Activated CD8-positive, alpha-beta memory T cell treated with anti-CD3 and anti-CD28 coated beads for 1 hour (primary cell): ENCODE results near the gene SCRN3.
"Not testable (repeated sequence)": the region's sequence is repeated elsewhere in the genome, so short reads cannot be mapped to it uniquely, and the experiment has no call there.

Source experiments
- DNase-seq, 2 donors: peaks; one replicate each; pipeline ENCODE4 v3.0.0-alpha.2; 2020; ENCODE audit warnings: low read depth in 1 of 2; ENCODE audit errors: extremely low read depth in 1 of 2

The SCRN3 gene

GRCh38 chr2:174400853-174401252, 5.3 kb downstream of the SCRN3 start:
- no peak for DNase-seq

GRCh38 chr2:174403628-174404027, 8.1 kb downstream of the SCRN3 start:
- no peak for DNase-seq

GRCh38 chr2:174410039-174410438, 14.5 kb downstream of the SCRN3 start:
- not testable (repeated sequence) for DNase-seq

- DNase-seq = no peak
Measured at GRCh38 chr2:174412256-174412655, 16.7 kb downstream of the SCRN3 start.

GRCh38 chr2:174428214-174428613, 32.7 kb downstream of the SCRN3 start:
- no peak for DNase-seq

GRCh38 chr2:174430066-174430465, 34.5 kb downstream of the SCRN3 start:
- no peak for DNase-seq

- DNase-seq = no peak
Measured at GRCh38 chr2:174431902-174432301, 36.4 kb downstream of the SCRN3 start.

GRCh38 chr2:174436351-174436750, 40.8 kb downstream of the SCRN3 start:
- DNase-seq = no peak

- DNase-seq = no peak
Measured at GRCh38 chr2:174438146-174438886, 42.8 kb downstream of the SCRN3 start.

- DNase-seq = no peak
Measured at GRCh38 chr2:174439323-174439722, 43.8 kb downstream of the SCRN3 start.

- DNase-seq = no peak
Measured at GRCh38 chr2:174439950-174440349, 44.4 kb downstream of the SCRN3 start.

GRCh38 chr2:174442546-174443510, 47.3 kb downstream of the SCRN3 start:
- no peak for DNase-seq

GRCh38 chr2:174444761-174445160, 49.2 kb downstream of the SCRN3 start:
- no peak for DNase-seq

- no peak for DNase-seq
Measured at GRCh38 chr2:174445248-174445647, 49.7 kb downstream of the SCRN3 start.

GRCh38 chr2:174446531-174446930, 51.0 kb downstream of the SCRN3 start:
- DNase-seq = no peak

GRCh38 chr2:174449033-174449432, 53.5 kb downstream of the SCRN3 start:
- no peak for DNase-seq

GRCh38 chr2:174450021-174450816, 54.7 kb downstream of the SCRN3 start:
- DNase-seq = no peak

- no peak for DNase-seq
Measured at GRCh38 chr2:174454566-174454965, 59.0 kb downstream of the SCRN3 start.

GRCh38 chr2:174461221-174461620, 65.7 kb downstream of the SCRN3 start:
- DNase-seq = no peak

- no peak for DNase-seq
Measured at GRCh38 chr2:174465327-174465726, 69.8 kb downstream of the SCRN3 start.

GRCh38 chr2:174473796-174474195, 78.3 kb downstream of the SCRN3 start:
- DNase-seq = no peak
